HL-60 (cell line): ENCODE data around the gene SHROOM3.

ENCODE experiments used
- DNase-seq, 2 experiments: peaks; one replicate each; pipeline ENCODE4 v3.0.0-alpha.2; 2010 to 2020; ENCODE audit warnings: low read depth in 1 of 2, low spot score in 1 of 2
- H3K27ac ChIP-seq: fragments of 250-450 bp; sonication (Bioruptor Pico); replicated peaks from 2 replicates; pipeline ENCODE4 v1.5.1; 2020; ENCODE audit warnings: mild to moderate bottlenecking, moderate library complexity
- H3K27me3 ChIP-seq: fragments of 250-450 bp; sonication (Bioruptor Pico); 2 replicates; pipeline ENCODE4 v1.5.1; 2021; ENCODE audit warnings: mild to moderate bottlenecking, moderate library complexity; ENCODE audit not compliant: insufficient read depth, poor library complexity, severe bottlenecking
- H3K4me3 ChIP-seq: replicated peaks from 2 replicates; pipeline ENCODE4 v1.5.1; 2011; ENCODE audit warnings: mild to moderate bottlenecking, control low read depth, low read length; ENCODE audit not compliant: insufficient read depth
- CTCF ChIP-seq: IDR thresholded peaks from one replicate; pipeline ENCODE4 v1.5.1; 2011; ENCODE audit warnings: low read length, control low read depth, inconsistent platforms; ENCODE audit not compliant: insufficient read depth
- GABPA ChIP-seq: IDR thresholded peaks from 2 replicates; pipeline ENCODE4 v1.6.1; 2012; ENCODE audit warnings: low read depth
- POLR2AphosphoS5 ChIP-seq: IDR thresholded peaks from 2 replicates; pipeline ENCODE4 v1.6.1; 2012; ENCODE audit warnings: low read depth
- REST ChIP-seq: IDR thresholded peaks from 2 replicates; pipeline ENCODE4 v1.6.1; 2012; ENCODE audit warnings: low read depth; ENCODE audit not compliant: insufficient replicate concordance
- SPI1 ChIP-seq: IDR thresholded peaks from 2 replicates; pipeline ENCODE4 v1.6.1; 2012; ENCODE audit warnings: low read depth, mild to moderate bottlenecking, borderline replicate concordance

SHROOM3 gene

GRCh38 chr4:76723373-76723772 is 288.3 kb downstream of the SHROOM3 start:
- peaks cover 3% of the 10 kb centered on the region for H3K27me3 ChIP-seq
- no peak overlapping the region for H3K27ac ChIP-seq
- no peak for TF ChIP-seq GABPA
- no peak for TF ChIP-seq REST
- TF ChIP-seq SPI1, result no peak
- no peak for TF ChIP-seq CTCF
- TF ChIP-seq POLR2AphosphoS5, result no peak
- no peak for DNase-seq
- no peak overlapping the region for H3K4me3 ChIP-seq

GRCh38 chr4:76723924-76724323 is 288.9 kb downstream of the SHROOM3 start:
- Histone ChIP-seq H3K27ac (no peak overlapping the region), H3K4me3 (no peak overlapping the region), H3K27me3 (peaks cover under 1% of the 10 kb centered on the region)
- TF ChIP-seq POLR2AphosphoS5 (no peak), SPI1 (no peak), REST (no peak), CTCF (no peak), GABPA (no peak)
- DNase-seq, result no peak

- no peak for TF ChIP-seq CTCF
- H3K4me3 ChIP-seq, result no peak overlapping the region
- H3K27me3 ChIP-seq, result no peaks in the 10 kb centered on the region
- DNase-seq, result no peak
- no peak overlapping the region for H3K27ac ChIP-seq
These were observed 290.0 kb downstream of the SHROOM3 start for GRCh38 chr4:76725039-76725438.

GRCh38 chr4:76726176-76726575 is 291.1 kb downstream of the SHROOM3 start:
- no peak overlapping the region for H3K27ac ChIP-seq
- TF ChIP-seq CTCF, result no peak
- TF ChIP-seq REST, result no peak
- TF ChIP-seq SPI1, result no peak
- TF ChIP-seq POLR2AphosphoS5, result no peak
- no peak for TF ChIP-seq GABPA
- no peaks in the 10 kb centered on the region for H3K27me3 ChIP-seq
- H3K4me3 ChIP-seq, result no peak overlapping the region
- DNase-seq, result no peak
